GM13976 (cell line): Measurements from ENCODE around the gene HSF2.

Source experiments
- DNase-seq: peaks from one replicate; pipeline ENCODE4 v3.0.0; 2012; ENCODE audit warnings: low spot score
- CTCF ChIP-seq: IDR thresholded peaks from 2 replicates; pipeline ENCODE4 v1.5.1; 2012; ENCODE audit warnings: borderline replicate concordance, mild to moderate bottlenecking; ENCODE audit not compliant: insufficient read depth; ENCODE audit errors: extremely low read depth, missing control alignments, control extremely low read depth
- in situ Hi-C: fragments of 300-500 bp; cut with MboI; formaldehyde crosslinking; loops from one replicate; pipeline ENCODE4 v1.12.0; 2022; ENCODE audit warnings: low sequenced_read_pairs, mixed read lengths, inconsistent platforms; ENCODE audit not compliant: unreplicated experiment

HSF2 gene

GRCh38 chr6:122422614-122423267 lies 23.3 kb downstream of the HSF2 start:
- in situ Hi-C loops: no loop called here
- no peak for DNase-seq
- no peak for TF ChIP-seq CTCF

GRCh38 chr6:122423734-122424133 lies 24.3 kb downstream of the HSF2 start:
- in situ Hi-C loops: no loop called here
- DNase-seq: no peak
- no peak for TF ChIP-seq CTCF

- no peak for TF ChIP-seq CTCF
- in situ Hi-C loops: no loop called here
- DNase-seq: no peak
These were observed 27.1 kb downstream of the HSF2 start for GRCh38 chr6:122426597-122426996.

GRCh38 chr6:122428781-122429180 lies 29.3 kb downstream of the HSF2 start:
- TF ChIP-seq CTCF: no peak

GRCh38 chr6:122429323-122429722 lies 29.9 kb downstream of the HSF2 start:
- no peak for DNase-seq
- in situ Hi-C loops: no loop called here
- TF ChIP-seq CTCF: no peak

More at GRCh38 chr6:122428781-122429180, 29.3 kb downstream of the HSF2 start:
- DNase-seq: no peak
- in situ Hi-C loops: no loop called here

- in situ Hi-C loops: no loop called here
- DNase-seq: no peak
- TF ChIP-seq CTCF: no peak
These were observed 32.3 kb downstream of the HSF2 start for GRCh38 chr6:122431780-122432179.

- no peak for DNase-seq
- in situ Hi-C loops: no loop called here
- TF ChIP-seq CTCF: no peak
These were observed 33.4 kb downstream of the HSF2 start for GRCh38 chr6:122432816-122433215.
